ENCODE measurements around the gene CNNM2.
"Not testable (repeated sequence)": the region's sequence is repeated elsewhere in the genome, so short reads cannot be mapped to it uniquely, and the experiment has no call there.

Gene CNNM2

DNA sequence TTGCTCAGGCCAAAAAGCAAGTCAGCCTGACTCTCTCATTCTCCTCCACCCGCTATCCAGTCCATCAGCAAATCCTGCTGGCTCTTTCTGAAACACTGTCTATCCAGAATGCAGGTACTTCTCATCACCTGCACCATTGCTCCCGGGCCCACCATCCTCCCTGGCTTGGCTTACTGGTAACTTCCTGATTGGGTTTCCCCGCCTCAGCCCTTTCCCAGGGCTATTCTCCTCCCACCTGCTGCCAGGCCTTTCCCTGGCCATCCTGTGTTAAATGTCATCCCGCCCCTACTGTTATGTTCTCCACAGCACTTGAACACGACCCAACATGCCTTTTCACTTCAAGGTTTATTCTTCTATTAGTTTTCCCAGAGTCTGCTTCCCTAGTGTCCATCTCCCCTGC, 124.0 kb downstream of the CNNM2 start:
- DNase-seq = peak; percentile 6

- no peak for DNase-seq
Measured at GRCh38 chr10:103042908-103043307, 124.8 kb downstream of the CNNM2 start.

DNA sequence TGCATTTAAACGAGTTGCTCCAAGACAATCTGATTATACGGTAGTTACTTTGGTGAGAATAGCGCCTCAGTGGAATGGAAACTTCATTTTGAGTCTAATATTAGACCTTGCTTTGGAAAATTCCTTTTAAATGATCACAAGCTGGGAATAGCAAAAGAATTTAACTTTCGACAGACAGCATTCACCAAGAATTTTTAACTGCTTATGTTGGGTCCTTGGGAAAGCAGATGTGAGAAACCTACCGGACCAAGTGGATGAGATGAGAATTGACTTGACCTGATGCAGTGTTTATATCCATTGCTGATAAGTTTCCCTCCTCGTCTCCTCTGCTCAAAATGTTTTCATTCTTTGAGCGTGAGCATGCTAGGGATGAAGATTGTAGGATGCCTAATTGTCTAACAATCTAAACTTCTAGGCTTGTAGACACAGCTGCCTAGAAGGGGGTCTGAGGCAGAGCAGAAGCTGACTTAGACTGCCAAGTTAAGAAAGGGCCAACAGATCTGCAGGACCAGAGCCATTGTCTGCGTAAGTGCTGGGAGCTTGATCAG, 126.9 kb downstream of the CNNM2 start:
- DNase-seq = no peak

GRCh38 chr10:103045961-103046360, 127.9 kb downstream of the CNNM2 start:
- no peak for DNase-seq

- no peak for DNase-seq
Measured at GRCh38 chr10:103047381-103047780, 129.3 kb downstream of the CNNM2 start.

DNA sequence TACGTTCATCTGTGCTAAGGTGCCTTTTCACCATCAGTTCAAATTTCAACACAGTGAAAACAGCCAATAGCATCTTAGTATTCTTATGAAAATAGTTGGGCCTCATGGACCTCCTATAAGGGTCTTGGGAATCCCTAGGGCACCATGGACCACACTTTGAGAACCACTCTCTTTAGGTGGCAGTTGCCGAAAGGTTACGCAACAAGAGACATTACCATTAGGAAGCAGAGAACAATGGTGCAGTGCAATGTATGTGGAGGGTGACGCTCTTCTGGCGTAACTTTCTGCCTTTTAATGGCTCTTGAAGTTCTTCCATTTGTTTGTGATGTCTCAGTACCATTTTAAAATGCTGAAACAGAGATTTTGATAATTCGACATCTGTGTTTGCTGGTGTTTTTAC, 131.1 kb downstream of the CNNM2 start:
- DNase-seq = no peak

GRCh38 chr10:103053659-103054581, 135.8 kb downstream of the CNNM2 start:
- DNase-seq = peak; percentile 65

DNA sequence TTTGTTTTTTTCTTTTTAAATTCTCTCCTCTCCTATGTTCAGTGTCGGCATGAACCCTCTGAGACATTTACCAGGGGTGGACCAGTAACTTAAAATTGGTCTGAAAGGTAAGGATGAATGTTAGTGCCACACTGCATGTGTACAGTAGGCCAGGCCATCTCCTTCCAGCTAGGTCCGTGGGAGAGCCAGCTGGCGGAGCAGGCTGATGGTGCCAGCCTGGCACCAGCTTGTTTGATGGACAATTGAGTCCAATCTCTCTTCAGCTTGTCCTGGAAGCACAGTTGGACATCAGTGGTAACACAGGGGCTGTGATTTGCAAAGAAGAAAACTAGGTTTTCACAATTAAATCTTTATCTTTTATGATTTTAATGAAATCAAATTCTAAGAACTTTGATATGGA, 136.5 kb downstream of the CNNM2 start:
- DNase-seq = no peak

GRCh38 chr10:103055105-103055504, 137.0 kb downstream of the CNNM2 start:
- no peak for DNase-seq

DNA sequence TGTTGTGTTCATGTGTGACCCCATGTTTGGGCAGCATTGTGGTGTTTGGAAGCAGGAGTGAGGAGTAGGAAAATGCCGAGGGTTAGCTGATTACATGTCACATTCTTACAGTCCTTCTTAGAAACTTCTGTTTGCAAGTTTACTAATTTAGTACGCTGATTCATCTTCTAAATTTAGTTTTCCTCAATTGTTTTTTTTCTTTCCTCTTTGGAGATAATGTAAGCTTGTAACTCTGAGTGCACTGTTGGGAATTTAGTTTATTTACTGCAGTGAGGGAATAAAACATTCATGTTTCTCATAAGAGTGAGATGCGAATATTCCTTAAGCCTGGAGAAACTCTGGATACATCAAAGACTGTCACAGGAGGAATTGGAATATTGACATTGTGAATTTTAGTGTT, 139.9 kb downstream of the CNNM2 start:
- no peak for DNase-seq

DNA sequence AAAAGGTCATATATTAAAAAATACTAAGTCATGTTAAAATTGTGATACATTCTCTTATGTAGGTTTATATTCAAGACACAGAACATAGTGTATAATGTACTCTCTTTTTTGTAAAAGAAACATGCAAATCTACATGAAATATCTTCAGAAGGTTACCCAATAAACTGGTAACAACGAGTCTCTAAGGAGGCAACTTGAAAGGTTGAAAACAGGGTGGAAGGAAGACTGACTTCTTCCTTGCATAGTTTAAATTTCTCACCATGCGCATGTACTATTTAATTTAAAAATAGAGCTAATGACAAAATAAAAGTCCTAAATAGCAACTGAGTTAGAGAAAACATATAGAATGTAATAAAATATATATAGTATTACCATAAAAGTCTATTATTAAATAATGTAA, 142.5 kb downstream of the CNNM2 start:
- no peak for DNase-seq

GRCh38 chr10:103062854-103063590, 144.9 kb downstream of the CNNM2 start:
- DNase-seq = peak; percentile 22

- DNase-seq = no peak
Measured at GRCh38 chr10:103064956-103065355, 146.9 kb downstream of the CNNM2 start.

- DNase-seq = no peak
Measured at GRCh38 chr10:103066141-103067098, 148.3 kb downstream of the CNNM2 start.

DNA sequence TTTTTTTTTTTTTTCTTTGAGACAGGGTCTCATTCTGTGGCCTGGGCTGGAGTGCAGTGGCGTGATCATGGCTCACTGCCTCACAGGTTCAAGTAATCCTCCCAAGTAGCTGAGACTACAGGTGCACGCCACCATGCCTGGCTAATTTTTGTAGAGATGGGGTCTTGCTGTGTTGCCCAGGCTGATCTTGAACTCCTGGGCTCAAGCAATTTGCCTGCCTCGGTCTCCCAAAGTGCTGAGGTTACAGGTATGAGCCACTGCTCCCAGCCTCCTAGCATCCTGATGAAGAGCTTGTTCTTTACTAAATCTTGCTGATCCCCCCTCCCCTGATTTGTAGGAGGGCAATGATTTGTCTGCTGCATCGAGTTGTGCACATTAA, 149.0 kb downstream of the CNNM2 start:
- not testable (repeated sequence) for DNase-seq

DNA sequence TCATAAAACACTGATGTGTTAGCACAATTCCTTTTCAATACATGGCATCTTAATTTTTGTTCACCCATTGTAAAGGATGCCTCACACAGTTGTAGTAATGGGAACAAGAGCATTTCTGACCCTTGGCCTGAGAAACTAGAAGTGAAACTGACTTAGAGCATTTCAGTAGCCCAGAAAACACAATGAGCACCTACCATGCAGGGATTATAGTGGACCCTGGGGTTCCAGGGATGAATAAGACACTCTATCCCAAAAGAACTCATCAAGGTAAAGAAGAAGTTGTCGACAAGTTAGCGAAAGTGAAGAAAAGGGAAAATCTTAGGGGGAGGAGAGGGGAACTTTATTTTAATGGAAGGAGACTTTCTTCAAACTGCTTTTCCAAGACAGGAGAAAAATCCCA, 149.4 kb downstream of the CNNM2 start:
- DNase-seq = no peak

GRCh38 chr10:103067956-103068355, 149.9 kb downstream of the CNNM2 start:
- DNase-seq = no peak

DNA sequence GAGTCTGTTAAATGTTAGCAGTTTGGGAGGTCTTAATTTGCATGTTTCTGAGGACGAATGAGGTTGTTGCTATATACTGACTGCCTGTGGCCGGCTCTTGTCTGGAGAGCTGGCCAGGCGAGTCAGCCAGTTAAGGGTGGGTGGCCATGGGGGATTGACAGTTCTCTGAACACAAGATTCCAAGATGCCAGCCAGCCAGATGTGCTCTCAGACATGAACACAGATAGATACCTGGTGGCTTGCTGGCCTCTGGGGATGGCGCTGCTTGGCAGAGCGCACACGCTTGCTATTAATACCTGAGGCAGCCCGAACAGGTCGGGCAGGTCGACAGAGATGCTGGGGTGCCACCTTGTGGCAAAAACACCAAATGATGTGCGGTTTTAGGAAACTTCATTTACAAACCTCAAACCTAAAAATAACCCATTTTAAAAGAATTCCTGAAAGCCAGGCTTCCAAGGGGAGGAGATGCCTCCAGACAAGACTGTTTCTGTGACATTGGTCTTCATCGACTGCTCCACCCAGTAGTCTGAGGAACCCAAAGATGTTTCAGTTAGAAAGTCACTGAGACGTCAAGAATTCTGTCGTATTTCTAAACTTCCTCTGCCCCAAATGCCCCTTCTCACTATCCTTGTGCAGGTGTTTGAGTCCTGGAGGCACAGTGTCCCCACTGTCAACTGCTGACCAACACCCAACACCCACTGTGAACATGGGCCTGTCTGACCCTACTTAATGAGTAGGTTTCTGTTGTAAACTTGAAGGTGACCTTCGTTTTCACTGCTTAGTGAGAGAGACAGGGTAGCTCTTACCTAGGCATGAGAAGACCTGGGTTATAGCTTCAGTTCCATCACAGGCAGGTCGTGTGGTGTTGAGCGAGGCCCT, 151.6 kb downstream of the CNNM2 start:
- peak; percentile 50 for DNase-seq

DNA sequence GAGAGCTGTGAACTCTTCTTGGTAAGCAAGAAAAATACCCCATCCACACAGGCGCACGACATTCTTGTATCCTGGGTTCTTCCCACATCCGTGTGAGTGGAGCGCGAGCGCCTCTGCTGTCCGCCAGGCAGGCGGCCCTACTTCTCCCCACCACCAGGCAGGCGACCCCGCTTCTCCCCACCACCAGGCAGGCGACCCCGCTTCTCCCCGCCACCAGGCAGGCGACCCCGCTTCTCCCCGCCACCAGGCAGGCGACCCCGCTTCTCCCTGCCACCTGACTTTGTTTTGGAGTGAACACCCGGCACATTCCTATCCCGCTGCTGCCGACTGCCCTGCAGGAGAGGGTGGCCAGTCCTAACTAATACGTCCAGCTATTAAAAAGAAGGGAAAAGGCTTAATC, 154.2 kb downstream of the CNNM2 start:
- no peak for DNase-seq

- DNase-seq = no peak
Measured at GRCh38 chr10:103072891-103073290, 154.8 kb downstream of the CNNM2 start.

DNA sequence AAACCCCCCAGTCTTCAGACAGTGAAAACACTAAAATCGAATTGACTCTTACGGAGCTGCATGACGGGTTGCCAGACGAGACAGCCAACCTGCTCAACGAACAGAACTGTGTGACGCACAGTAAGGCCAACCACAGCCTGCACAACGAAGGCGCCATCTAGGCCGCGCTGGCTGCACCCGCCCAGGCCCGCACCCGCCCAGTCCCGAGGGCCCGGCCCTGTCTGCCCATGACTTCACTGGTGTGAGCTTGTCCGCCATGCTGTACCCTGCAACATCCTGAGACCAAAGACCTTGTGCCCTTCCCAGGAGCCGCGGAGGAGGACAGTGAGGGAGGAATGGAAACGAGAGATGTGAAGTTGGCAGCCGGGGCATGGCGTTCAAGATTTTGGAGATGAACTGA, 158.9 kb downstream of the CNNM2 start:
- DNase-seq = no peak

All from NCI-H526 treated with DMSO at 0.1 percent for 48 hours (cell line).